DND-41 (cell line): ENCODE data around the gene AKR1B15.

Experiments
- ATAC-seq: fragments of 200-7000 bp; cut with Tn5 transposase; 3 replicates; pipeline ENCODE4 v1.9.1; 2021; ENCODE audit warnings: low read depth; ENCODE audit not compliant: insufficient read depth
- DNase-seq: peaks from one replicate; pipeline ENCODE4 v3.0.0-alpha.2; 2020
- H2AFZ ChIP-seq: 2 replicates; pipeline ENCODE4 v1.6.0; 2012; ENCODE audit warnings: low read depth, low read length
- H3K27ac ChIP-seq: 2 replicates; pipeline ENCODE4 v1.5.1; 2012; ENCODE audit warnings: low read length, inconsistent platforms
- H3K27me3 ChIP-seq: fragments of 200-600 bp; sonication (generic); 2 replicates; pipeline ENCODE4 v1.6.0; 2012; ENCODE audit warnings: low read length, mild to moderate bottlenecking, inconsistent platforms; ENCODE audit not compliant: insufficient read depth, poor library complexity
- H3K36me3 ChIP-seq: 2 replicates; pipeline ENCODE4 v1.5.1; 2012; ENCODE audit warnings: low read length, inconsistent platforms; ENCODE audit not compliant: insufficient read depth
- H3K4me1 ChIP-seq: 2 replicates; pipeline ENCODE4 v1.5.1; 2012; ENCODE audit warnings: mild to moderate bottlenecking, low read length; ENCODE audit not compliant: insufficient read depth
- H3K4me2 ChIP-seq: 2 replicates; pipeline ENCODE4 v1.6.0; 2012; ENCODE audit warnings: mild to moderate bottlenecking, moderate library complexity, low read length, inconsistent platforms; ENCODE audit not compliant: insufficient read depth
- H3K4me3 ChIP-seq, 2 experiments: fragments of 200-600 bp in 1 of 2; shearing (Covaris generic) in 1 of 2; 2 replicates each; pipeline ENCODE4 v1.5.1; 2012 to 2016; ENCODE audit warnings: inconsistent platforms in 2 of 2, low read length in 2 of 2, mild to moderate bottlenecking in 2 of 2, low read depth in 1 of 2, moderate library complexity in 1 of 2
- H3K79me2 ChIP-seq: 2 replicates; pipeline ENCODE4 v1.6.0; 2012; ENCODE audit warnings: low read length, inconsistent platforms; ENCODE audit not compliant: insufficient read depth
- H3K9ac ChIP-seq: 2 replicates; pipeline ENCODE4 v1.6.0; 2012; ENCODE audit warnings: low read depth, mild to moderate bottlenecking, inconsistent platforms, low read length, moderate library complexity
- H3K9me3 ChIP-seq: 2 replicates; pipeline ENCODE4 v1.5.1; 2012; ENCODE audit warnings: low read length, moderate library complexity, mild to moderate bottlenecking, inconsistent platforms; ENCODE audit not compliant: insufficient read depth, severe bottlenecking
- H4K20me1 ChIP-seq: 2 replicates; pipeline ENCODE4 v1.6.0; 2012; ENCODE audit warnings: low read length; ENCODE audit not compliant: insufficient read depth
- CTCF ChIP-seq: IDR thresholded peaks from 2 replicates; pipeline ENCODE4 v1.5.1; 2012; ENCODE audit warnings: borderline replicate concordance, low read length, moderate library complexity, mild to moderate bottlenecking; ENCODE audit not compliant: poor library complexity, severe bottlenecking; ENCODE audit errors: extremely low read depth
- EZH2 ChIP-seq: IDR thresholded peaks from 3 replicates; pipeline ENCODE4 v1.6.1; 2012; ENCODE audit warnings: borderline replicate concordance, low read depth, mild to moderate bottlenecking, moderate library complexity, low read length, inconsistent platforms; ENCODE audit not compliant: severe bottlenecking

AKR1B15 gene

GRCh38 chr7:134627109-134627774, 78.3 kb downstream of the AKR1B15 start:
- Histone ChIP-seq H3K9me3 (no peaks in the 10 kb centered on the region), H3K36me3 (no peaks in the 10 kb centered on the region), H3K9ac (no peak overlapping the region), H3K4me3 (no peak overlapping the region), H3K4me1 (no peaks in the 10 kb centered on the region), H3K4me2 (no peak overlapping the region), H2AFZ (no peak overlapping the region), H3K27ac (no peak overlapping the region), H3K27me3 (peaks cover 14% of the 10 kb centered on the region), H4K20me1 (no peaks in the 10 kb centered on the region), H3K79me2 (no peaks in the 10 kb centered on the region)
- DNase-seq (no peak), ATAC-seq (no peak)
- TF ChIP-seq CTCF (no peak), EZH2 (no peak)

GRCh38 chr7:134627775-134628153, 78.9 kb downstream of the AKR1B15 start:
- Histone ChIP-seq H2AFZ (no peak overlapping the region), H3K4me1 (no peaks in the 10 kb centered on the region), H4K20me1 (no peaks in the 10 kb centered on the region), H3K79me2 (no peaks in the 10 kb centered on the region), H3K9ac (no peak overlapping the region), H3K4me2 (no peak overlapping the region), H3K27me3 (peaks cover 13% of the 10 kb centered on the region), H3K4me3 (no peak overlapping the region), H3K27ac (no peak overlapping the region), H3K36me3 (no peaks in the 10 kb centered on the region), H3K9me3 (no peaks in the 10 kb centered on the region)
- ATAC-seq (no peak), DNase-seq (no peak)
- TF ChIP-seq CTCF: no peak
- no peak for TF ChIP-seq EZH2

- no peaks in the 10 kb centered on the region for H3K4me1 ChIP-seq
- no peak overlapping the region for H3K4me3 ChIP-seq
- no peak overlapping the region for H3K9ac ChIP-seq
- no peaks in the 10 kb centered on the region for H3K9me3 ChIP-seq
- H4K20me1 ChIP-seq: no peaks in the 10 kb centered on the region
- H3K27me3 ChIP-seq: peaks cover 13% of the 10 kb centered on the region
- no peak overlapping the region for H3K27ac ChIP-seq
- H3K4me2 ChIP-seq: no peak overlapping the region
- no peak for DNase-seq
- H2AFZ ChIP-seq: no peak overlapping the region
- no peak for ATAC-seq
- no peaks in the 10 kb centered on the region for H3K36me3 ChIP-seq
- TF ChIP-seq EZH2 (no peak), CTCF (no peak)
- H3K79me2 ChIP-seq: no peaks in the 10 kb centered on the region
Measured at GRCh38 chr7:134629445-134629844, 80.5 kb downstream of the AKR1B15 start.
